T-helper 2 cell treated with Interferon-gamma antibody and Interleukin-4, amounts not matched to agents 100 ng/mL and 5 ng/mL, for 36 hours (primary cell): ENCODE results near the gene IPO11. TPM values are rescaled to one million over a fixed set of nuclear protein-coding genes. Genes with fewer than 3 reads are reported as not detected.

ENCODE experiments used
- intact Hi-C: fragments of 100-400 bp; cut with micrococcal nuclease; formaldehyde crosslinking; loops from one replicate; pipeline ENCODE4 v1.15.1; 2023
- total RNA-seq: library from RNA; stranded (reverse); gene quantifications from 2 replicates; pipeline ENCODE4 v1.2.3, GENCODE V29; 2022

Gene IPO11
- total RNA-seq, result 33.1 and 33.7 TPM in 2 replicates

- intact Hi-C loops, result loop anchor here (1.0 to 5.0 kb wide), 4 partner anchors 9 to 1080 kb away; partner anchors contain the start of genes DIMT1, KIF2A, LRRC70 and ZSWIM6
Observed at GRCh38 chr5:62412549-62413329, at the start of gene IPO11. Gene IPO11 (plus strand): TSS chr5:62412763. CDS start chr5:62437280, 24,517 bp downstream.

- intact Hi-C loops, result no loop called here
Observed at GRCh38 chr5:62369039-62369438, 43.5 kb upstream of the IPO11 start.

GRCh38 chr5:62371409-62371808, 41.2 kb upstream of the IPO11 start:
- intact Hi-C loops, result no loop called here

GRCh38 chr5:62372600-62372999, 40.0 kb upstream of the IPO11 start:
- intact Hi-C loops, result no loop called here

GRCh38 chr5:62373382-62373781, 39.2 kb upstream of the IPO11 start:
- intact Hi-C loops, result no loop called here

- intact Hi-C loops, result no loop called here
Observed at GRCh38 chr5:62374090-62374489, 38.5 kb upstream of the IPO11 start.

GRCh38 chr5:62375627-62376026, 36.9 kb upstream of the IPO11 start:
- intact Hi-C loops, result no loop called here

GRCh38 chr5:62376064-62376463, 36.5 kb upstream of the IPO11 start:
- intact Hi-C loops, result no loop called here

GRCh38 chr5:62385131-62385530, 27.4 kb upstream of the IPO11 start:
- intact Hi-C loops, result no loop called here

GRCh38 chr5:62385816-62386400, 26.7 kb upstream of the IPO11 start:
- intact Hi-C loops, result no loop called here

- intact Hi-C loops, result no loop called here
Observed at GRCh38 chr5:62386824-62387223, 25.7 kb upstream of the IPO11 start.

- intact Hi-C loops, result no loop called here
Observed at GRCh38 chr5:62395210-62395950, 17.2 kb upstream of the IPO11 start.

- intact Hi-C loops, result loop anchor here (1.0 to 5.0 kb wide), 4 partner anchors 9 to 181 kb away; partner anchors contain the start of genes IPO11 and KIF2A
Observed at GRCh38 chr5:62403411-62404250, 8.9 kb upstream of the IPO11 start, which contains the start of gene DIMT1. Gene DIMT1 (minus strand): TSS chr5:62403905. CDS start chr5:62403772, 133 bp downstream.

- intact Hi-C loops, result loop anchor here (1.0 to 5.0 kb wide), 2 partner anchors 165 to 1081 kb away; partner anchors contain the start of genes LRRC70 and ZSWIM6
Observed at GRCh38 chr5:62413711-62414110, 1.1 kb downstream of the IPO11 start.

GRCh38 chr5:62418462-62419076, 6.0 kb downstream of the IPO11 start:
- intact Hi-C loops, result no loop called here

- intact Hi-C loops, result no loop called here
Observed at GRCh38 chr5:62419609-62420008, 7.0 kb downstream of the IPO11 start.

- intact Hi-C loops, result no loop called here
Observed at GRCh38 chr5:62421414-62421813, 8.9 kb downstream of the IPO11 start.

- intact Hi-C loops, result no loop called here
Observed at GRCh38 chr5:62424763-62425162, 12.2 kb downstream of the IPO11 start.

- intact Hi-C loops, result no loop called here
Observed at GRCh38 chr5:62431735-62432620, 19.4 kb downstream of the IPO11 start.
